Effector CD8-positive, alpha-beta T cell (primary cell): Measurements from ENCODE around the gene CTNNB1.

ENCODE experiments used
- DNase-seq: peaks from one replicate; lab custom pipeline; 2025; lab: John Stamatoyannopoulos, UW
- total RNA-seq, 4 experiments: gene quantifications; one replicate each; lab custom pipeline; 2026; lab: John Stamatoyannopoulos, UW

The CTNNB1 gene
- 323 to 392 (median 331) reads per million in 4 experiments for total RNA-seq

DNA sequence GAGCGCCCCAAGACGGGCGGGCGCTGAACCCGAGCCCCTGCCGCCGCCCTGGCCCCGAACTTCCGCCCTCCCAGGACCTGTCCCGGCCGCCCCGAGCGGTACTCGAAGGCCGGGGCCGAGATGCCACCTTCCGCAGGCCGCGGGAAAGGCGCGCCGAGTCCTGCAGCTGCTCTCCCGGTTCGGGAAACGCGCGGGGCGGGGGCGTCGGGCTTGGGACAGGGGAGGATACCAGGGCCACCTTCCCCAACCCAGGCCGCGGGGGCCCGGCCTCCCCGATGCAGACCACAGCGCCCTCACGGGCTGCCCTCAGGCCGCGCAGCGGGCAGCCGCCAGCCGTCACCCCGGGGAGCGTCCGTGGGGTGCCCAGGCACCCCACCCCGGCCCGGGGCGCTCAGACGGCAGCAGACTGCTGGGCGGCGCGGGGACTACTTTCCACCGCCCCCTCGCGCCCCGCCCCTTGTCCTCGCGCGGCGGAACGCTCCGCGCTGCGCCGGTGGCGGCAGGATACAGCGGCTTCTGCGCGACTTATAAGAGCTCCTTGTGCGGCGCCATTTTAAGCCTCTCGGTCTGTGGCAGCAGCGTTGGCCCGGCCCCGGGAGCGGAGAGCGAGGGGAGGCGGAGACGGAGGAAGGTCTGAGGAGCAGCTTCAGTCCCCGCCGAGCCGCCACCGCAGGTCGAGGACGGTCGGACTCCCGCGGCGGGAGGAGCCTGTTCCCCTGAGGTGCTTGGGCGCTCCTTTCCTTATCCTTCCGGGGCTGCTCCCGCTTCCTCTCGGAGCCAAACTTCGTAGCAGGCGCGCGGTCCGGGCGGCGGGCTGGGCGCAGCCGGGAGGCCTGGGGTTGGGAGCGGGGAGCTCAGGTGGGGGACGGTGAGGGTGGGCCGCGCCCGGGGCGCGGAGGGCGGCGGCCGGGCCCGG is at the start of gene CTNNB1:
Gene CTNNB1 (plus strand): TSS at position 556 of the 916 bp plus-strand sequence. CDS start 24,564 bp downstream, outside the sequence.
- DNase-seq: peak; percentile 89

GRCh38 chr3:41155834-41156233 is 43.5 kb upstream of the CTNNB1 start:
- no peak for DNase-seq

DNA sequence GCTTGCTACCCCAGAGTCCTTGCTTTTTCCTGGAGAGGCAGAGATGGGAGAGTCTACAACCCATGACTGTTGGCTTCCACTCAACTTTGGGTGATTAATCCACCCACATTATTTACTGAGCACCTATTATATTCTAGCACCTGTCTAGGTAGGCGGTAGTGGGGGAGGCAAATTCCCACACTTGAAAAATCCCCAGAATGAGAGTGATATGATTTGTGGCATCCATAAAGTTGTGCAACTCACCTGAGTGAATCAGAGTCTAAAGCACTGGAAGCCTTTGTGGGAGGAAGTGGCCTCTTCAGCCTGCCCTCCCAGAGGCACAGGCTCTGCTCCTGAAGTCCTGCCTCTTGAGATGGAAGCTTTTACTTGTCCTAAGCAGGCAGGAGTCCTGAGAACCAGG is 40.4 kb upstream of the CTNNB1 start:
- no peak for DNase-seq

DNA sequence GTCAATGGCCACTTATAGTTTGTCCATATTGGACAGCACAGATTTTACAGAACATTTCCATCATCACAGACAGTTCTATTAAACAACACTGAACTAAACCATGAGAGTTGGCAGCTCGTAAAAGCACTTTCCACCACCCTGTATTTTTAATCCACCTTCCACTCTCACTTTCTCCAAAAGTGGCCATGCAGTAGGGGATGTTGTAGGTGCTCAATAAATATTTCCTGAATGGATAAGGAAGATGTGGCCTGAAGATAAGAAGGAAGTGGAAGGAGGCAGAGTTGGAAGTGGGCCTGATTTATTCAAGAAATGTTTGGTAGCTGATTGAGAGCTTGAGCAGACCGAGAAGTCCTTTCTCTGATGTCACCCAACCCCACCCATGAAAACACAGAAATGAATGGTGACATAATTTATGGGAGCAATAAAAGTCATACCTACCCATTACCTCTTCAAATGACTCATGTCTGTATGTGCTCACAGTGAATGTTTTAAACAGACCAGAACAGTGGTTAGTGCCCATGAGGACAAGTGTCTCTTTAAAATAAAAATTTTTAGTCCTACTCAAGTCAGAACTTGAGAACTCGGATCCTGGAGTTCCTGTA is 39.6 kb upstream of the CTNNB1 start:
- no peak for DNase-seq

DNA sequence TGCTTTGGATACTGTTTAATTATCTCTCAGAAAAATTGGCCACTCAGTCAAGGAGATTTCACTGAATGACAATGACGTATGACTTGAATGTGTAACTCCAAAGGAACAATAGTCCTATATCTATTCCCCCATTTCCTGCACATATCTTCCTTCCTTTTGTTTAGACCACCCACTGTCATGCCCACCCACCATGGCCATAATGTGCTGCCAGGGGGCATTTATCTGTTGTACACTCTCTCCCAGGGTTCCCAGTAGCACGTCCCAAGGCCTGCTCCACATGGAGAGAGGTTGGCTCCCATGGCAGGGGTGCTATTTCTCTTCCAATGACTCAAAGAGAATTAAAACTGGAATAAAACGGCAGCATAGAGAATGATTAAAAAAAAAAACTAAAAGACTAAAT is 36.8 kb upstream of the CTNNB1 start:
- DNase-seq: no peak

DNA sequence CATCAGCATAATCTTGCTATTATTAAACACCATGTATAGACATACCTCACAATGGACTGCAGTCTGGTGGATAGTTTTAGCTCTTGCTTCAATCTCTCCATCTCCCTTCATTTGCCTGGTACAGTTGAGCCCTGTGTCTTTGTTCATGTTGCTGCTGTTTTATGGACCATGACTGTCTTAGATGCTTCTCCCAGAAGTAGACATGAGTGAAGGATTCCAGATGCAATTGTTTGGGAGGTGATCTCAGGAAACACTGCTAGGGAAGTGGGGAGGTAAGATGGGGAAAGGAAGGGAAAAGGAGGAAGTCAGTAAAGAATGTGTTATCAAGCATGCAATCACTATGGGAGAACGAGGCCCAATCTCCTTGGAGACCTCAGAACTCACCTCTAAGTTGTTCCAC is 36.3 kb upstream of the CTNNB1 start:
- no peak for DNase-seq

DNA sequence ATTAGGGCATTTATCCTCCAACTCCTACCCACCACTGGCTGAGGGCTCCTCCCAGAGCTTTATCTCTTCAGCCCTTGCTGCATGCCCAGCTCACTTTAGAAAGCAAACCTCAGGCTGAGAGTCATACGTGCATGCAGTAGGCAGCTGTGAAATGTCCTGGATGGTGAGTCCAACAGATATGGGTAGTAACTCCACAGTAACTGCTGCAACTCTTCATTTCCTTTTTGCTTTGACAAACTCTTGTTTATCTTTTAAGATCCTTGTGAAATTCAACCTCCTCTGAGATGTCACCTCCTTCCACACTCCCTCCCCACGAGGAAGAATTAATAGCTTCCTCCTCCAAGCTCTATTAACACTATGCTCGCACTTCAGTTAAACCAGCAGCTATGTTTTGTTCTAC is 35.9 kb upstream of the CTNNB1 start:
- DNase-seq: no peak

DNA sequence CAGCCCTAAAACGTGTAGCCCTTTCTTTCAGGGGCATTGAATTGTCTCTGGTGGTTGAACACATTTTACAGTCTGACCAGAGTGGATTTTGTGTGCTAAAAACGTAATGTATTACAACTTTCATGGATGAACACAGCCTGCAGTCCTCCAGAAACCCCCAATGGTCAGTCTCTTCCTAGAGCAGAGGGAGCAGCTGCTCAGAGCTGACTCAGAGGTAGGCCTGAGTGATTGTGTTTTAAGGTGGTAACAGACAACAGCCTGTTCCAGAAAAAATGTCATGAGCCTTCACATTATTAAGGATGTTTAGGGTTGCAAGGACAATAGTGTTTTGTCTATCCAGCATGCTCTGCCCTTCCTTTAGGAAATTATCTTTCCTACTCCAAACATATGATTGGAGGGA is 34.5 kb upstream of the CTNNB1 start:
- DNase-seq: no peak

DNA sequence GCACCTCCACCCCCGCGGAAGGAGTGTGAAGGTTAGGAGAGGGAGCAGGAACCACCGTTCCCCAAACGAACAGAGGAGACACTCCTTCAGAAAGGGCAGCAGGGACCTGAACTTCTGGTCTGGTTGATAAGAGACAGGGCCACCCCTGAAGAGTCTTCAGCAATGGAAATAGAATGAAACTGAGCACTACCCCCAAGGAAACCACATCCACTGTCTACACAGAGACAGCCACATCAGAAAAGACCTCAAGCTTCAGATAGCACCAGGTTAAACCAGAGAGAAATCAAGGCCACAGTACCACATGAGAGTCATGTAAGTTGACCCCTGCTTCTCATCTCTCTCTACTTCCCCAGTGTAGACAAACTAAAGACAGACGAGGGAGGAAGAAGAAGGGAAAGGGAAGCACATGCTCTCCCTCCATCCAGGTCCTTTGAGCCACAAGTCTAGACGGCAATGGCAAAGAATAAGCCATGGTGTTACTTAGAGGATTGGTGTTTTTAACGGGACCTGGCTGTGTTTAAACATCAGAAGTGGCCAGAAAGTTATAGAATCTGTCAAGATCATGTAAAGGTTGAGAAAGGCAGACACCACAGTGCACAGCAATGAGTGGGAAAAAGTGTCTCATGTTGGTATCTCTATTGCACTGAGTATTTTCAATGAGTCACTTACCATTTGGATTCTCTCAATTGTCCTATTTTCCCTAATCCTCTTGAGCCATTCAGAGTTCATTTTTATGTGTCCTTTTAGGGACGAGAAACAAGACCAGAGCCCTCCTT is 31.4 kb upstream of the CTNNB1 start:
- no peak for DNase-seq

- no peak for DNase-seq
Observed at GRCh38 chr3:41169023-41169422, 30.3 kb upstream of the CTNNB1 start.

DNA sequence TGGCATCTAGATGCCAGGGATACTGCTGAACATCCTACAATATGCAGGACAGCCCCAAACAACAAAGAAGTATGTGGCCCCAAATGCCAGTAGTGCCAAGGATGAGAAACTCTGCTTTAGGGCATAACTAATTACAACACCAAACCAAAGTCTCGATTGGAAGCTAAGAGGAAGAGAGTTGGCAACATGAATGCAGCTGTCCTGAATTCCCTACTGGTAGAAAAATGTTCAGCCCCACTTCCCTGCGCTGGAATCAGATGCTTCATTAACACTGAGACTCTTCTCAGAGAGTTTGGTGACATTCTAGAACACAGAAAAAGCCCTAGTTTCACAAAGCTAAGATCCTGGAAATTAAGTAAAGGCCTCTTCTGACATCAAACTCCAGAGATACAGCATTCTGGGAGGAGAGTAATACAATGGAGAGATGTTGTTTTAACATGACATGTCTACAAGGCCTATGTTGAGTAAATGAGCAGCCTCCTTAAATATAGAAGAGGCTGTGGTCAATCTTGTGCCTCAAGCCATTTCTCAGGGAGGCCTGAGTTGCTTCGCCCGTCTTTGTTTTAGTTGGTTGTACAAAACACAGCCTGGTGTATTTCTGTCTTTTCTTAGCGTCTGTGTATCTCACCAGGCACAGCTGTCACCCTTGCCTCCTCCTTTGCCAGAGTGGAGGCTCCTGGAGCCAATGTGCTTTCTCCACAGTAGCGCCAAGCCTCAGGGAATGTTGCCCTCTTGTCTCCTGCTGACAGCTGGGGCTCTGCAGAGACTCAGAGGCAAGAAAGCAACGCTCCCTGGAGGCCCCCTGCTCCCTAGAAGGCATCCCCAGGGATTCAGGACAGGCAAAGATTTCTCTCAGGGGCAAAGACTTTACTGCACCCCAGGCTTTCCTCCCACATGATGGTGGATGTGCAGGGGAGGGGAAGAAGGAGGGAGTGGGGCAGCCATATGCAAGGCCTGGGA is 25.1 kb upstream of the CTNNB1 start:
- DNase-seq: no peak

- no peak for DNase-seq
Observed at GRCh38 chr3:41175365-41175764, 23.9 kb upstream of the CTNNB1 start.

DNA sequence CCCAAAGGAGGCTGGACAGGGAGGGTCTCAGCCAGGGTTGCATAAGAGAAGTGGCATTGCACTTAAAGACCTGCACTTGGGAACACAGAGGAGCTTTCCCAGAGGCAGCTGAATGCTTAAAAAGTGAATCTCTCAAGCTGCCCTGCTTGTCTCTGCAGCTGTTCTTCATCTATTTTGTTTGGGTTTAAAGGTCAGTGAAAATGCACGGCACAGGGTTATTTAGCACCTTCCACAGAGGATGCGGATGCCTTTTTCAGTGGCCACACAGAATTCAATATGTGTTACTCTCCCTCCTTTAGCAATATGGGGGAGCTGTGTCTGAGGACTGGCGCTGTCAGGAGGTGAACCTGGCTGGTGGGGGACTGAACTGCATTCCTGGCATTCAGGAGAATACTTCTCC is 22.7 kb upstream of the CTNNB1 start:
- DNase-seq: no peak

DNA sequence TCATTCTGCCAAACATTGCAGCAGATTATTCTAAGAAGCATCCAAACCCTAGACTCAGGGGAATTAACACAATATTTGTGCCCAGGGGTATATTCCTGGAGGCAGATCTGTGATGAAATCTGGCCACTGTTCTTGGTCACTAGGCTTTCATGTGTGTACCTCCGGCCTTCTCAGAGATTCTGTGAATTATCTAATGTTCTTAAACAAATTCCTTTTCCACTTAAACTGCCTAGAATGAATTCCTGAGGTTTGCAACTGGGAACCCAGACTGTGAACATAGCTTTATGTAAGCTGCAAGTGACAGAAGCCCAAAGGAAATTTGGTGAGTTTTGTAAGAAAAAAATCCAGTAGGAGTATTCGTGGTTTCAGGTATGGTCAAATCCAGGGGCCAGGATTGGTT is 20.7 kb upstream of the CTNNB1 start:
- no peak for DNase-seq

- DNase-seq: no peak
Observed at GRCh38 chr3:41180396-41180795, 18.9 kb upstream of the CTNNB1 start.

DNA sequence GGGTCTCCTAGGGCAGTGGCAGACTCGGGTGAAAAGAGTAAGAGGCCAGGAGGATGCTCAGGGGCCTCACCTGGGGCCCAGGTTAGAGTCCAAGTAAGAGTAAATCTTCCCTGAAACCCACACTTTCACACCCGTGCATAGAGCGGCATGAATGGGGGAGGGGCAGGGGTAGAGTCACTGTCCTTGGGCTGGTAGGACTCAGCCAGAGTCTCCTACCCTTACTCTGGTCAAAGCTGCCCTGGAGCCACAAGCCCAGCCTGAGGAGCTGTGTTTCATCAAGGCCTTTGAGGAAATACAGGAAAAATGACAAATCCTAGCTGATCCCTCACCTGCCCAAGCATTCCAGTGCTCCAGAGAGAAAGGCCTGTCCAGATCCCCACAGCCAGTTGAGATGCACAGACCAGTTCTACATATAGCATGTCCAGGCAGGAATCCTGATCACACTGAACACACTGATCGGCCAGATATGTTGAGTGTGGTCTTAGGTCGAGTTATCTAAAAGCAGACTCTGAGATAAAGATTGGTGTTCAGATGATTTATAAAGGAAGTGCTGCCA is 16.7 kb upstream of the CTNNB1 start:
- no peak for DNase-seq

DNA sequence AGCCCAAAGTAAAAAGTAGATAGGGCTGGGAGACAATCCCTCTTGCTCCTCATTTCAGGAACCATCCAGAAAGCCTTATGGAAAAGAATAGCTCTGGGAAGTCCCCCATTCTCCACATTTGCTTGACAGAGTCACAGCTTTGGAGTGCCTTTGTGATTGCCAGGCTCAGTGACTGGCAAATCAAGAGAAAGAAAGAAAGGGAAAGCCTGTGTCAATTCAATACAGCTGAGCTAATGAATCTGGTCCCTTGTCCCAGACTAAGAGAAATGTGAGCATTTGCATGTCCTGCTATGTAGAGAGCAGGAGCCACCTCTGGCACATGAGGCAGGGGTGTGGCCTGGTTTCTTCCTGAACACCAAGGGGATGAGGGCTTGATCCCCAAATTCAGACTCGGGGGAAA is 14.9 kb upstream of the CTNNB1 start:
- no peak for DNase-seq

DNA sequence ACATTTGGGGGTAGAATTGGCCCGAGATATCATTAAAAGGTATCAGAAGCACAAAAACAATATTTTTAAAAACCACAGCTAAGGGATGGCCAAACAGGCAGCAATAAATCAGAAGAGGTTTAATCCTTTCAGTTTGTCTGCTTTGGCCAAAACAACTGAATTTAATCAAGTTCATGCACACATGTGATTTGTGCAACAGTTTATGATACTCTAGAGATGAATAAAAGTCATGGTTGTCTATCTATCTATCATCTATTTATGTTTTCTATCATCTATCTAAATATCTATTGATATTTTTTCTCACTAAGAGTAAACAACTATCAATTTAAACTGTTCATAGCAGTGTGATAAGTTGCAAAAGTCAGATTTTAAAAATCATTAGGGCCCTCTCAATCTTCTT is 13.0 kb upstream of the CTNNB1 start:
- no peak for DNase-seq

DNA sequence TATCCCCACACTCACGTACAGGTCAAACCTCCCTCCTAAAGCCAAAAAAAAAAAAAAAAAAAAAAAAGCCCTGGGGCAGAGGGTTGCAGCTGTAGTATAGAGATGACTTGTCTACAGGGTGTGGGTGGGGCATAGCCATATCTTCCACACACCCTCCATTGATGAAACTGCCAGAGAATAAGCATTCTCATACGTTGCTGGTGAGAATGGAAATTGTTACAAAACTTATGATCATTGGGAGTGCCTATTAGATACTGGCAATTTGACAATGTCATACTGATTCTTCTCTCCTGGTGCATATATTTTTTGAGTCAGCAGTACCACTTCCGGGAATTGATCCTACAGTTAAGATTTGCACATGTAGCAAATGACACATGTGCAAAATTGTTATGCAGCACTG is 11.0 kb upstream of the CTNNB1 start:
- no peak for DNase-seq

DNA sequence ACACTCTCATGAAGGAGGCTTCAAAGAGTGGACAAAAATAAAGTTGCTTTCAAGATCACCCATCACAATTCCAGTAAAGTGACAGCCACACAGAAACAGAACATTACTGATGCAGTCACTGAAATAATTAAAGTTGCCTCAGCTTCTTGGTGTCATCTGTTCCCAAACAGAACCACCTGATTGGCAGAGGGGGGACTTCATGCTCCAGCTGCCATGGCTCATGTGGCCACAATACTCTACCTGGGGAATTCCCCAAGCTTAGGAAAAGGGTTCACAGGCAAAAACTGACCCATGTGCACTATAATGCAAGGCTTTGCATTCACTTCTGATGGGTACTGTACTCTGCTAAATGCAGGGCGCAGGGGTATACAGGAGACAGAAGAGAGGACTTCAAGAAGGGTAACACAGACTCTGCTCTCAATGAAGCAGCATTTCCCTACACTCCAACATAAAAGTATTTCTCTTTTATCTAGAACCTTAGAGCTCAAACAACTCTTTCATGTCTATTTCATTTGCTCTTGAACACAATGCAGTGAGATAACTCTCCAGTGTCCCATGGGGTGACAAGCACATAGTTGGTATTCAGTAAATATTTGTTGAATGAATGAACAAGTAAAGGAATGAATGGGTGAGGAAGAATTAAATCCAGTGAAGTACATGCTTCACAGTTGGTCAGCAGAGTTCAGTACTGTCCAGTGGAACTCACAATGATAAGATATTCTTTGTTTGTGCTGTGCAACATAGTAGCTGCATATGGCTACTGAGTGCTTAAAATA is 8.6 kb upstream of the CTNNB1 start:
- no peak for DNase-seq
